ENCODE results near the gene CFAP99.
"Not testable (repeated sequence)": the region's sequence is repeated elsewhere in the genome, so short reads cannot be mapped to it uniquely, and the experiment has no call there.

CFAP99 gene

GRCh38 chr4:2462218-2462991 lies 43.6 kb downstream of the CFAP99 start:
- Mint-ChIP-seq H3K27me3 (ENCODE audit: low read depth) (peaks cover 15% of the 10 kb centered on the region), H3K27ac (peak overlapping the region in 1 of 3 experiments; percentile 3), H3K36me3 (ENCODE audit: low read depth) (no peaks in the 10 kb centered on the region), H3K4me3 (peak overlapping the region; percentile 79 to 82 (median 81)), H3K9me3 (no peaks in the 10 kb centered on the region), H3K4me1 (peaks cover 11% of the 10 kb centered on the region)
- TF ChIP-seq, protein P1, sequence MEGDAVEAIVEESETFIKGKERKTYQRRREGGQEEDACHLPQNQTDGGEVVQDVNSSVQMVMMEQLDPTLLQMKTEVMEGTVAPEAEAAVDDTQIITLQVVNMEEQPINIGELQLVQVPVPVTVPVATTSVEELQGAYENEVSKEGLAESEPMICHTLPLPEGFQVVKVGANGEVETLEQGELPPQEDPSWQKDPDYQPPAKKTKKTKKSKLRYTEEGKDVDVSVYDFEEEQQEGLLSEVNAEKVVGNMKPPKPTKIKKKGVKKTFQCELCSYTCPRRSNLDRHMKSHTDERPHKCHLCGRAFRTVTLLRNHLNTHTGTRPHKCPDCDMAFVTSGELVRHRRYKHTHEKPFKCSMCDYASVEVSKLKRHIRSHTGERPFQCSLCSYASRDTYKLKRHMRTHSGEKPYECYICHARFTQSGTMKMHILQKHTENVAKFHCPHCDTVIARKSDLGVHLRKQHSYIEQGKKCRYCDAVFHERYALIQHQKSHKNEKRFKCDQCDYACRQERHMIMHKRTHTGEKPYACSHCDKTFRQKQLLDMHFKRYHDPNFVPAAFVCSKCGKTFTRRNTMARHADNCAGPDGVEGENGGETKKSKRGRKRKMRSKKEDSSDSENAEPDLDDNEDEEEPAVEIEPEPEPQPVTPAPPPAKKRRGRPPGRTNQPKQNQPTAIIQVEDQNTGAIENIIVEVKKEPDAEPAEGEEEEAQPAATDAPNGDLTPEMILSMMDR (IDR thresholded peaks at IDR 0.05; ENCODE audit: unreplicated experiment in 3 of 3): peak; percentile 53 to 70 (median 61)

DNA sequence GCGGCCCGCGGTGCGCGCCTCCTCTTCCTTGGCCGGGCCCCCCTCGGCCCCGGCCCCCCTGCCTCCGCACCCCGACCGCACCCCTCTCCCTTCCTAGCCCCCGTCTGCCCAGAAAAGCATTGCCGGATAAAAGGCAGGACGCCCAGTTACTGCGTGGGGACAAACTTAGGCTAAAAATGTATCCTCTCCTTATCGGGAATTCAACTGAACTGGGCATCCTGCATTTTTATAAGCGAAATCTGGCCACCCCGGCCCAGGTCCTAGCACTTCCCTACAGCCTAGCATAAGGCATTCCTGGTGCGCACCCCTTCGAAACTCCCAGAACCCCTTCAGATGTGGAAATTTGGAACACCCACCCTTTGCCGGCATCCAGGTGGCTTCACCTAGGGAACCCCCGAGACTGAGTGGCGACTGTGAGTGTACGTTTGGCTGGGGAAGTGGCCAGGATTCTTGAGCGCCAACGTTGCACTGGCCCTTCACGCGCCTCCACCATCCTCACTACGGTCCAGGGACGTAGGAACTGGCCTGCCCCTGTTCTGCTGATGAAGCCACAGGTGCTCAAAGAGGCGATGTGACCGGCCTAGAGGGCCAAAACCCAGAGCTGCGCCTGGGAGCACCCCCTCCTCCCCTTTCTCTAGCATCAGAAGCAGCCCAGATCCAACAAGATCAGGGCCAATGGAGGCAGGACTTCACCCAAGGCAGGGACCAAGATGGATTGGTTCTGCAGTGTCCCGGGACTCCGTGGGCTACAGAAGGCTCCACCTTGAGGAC lies 44.4 kb downstream of the CFAP99 start:
- peaks cover 11% of the 10 kb centered on the region for H3K4me1 Mint-ChIP-seq

GRCh38 chr4:2465032-2465431 lies 46.3 kb downstream of the CFAP99 start:
- TF ChIP-seq, protein P1 (IDR thresholded peaks at IDR 0.05; ENCODE audit: unreplicated experiment in 3 of 3): no peak
- peak overlapping the region in 1 of 3 experiments; percentile 30 for H3K4me3 Mint-ChIP-seq
- H3K4me1 Mint-ChIP-seq: peaks cover 20% of the 10 kb centered on the region

More for the DNA sequence above, 44.4 kb downstream of the CFAP99 start:
- Mint-ChIP-seq H3K9me3 (no peaks in the 10 kb centered on the region), H3K36me3 (ENCODE audit: low read depth) (no peaks in the 10 kb centered on the region), H3K27ac (peak overlapping the region in 1 of 3 experiments; percentile 35), H3K4me3 (peak overlapping the region; percentile 69 to 79 (median 78)), H3K27me3 (ENCODE audit: low read depth) (peaks cover 15% of the 10 kb centered on the region)
- TF ChIP-seq, protein P1 (IDR thresholded peaks at IDR 0.05; ENCODE audit: unreplicated experiment in 3 of 3): peak in 1 of 3 experiments; percentile 34

DNA sequence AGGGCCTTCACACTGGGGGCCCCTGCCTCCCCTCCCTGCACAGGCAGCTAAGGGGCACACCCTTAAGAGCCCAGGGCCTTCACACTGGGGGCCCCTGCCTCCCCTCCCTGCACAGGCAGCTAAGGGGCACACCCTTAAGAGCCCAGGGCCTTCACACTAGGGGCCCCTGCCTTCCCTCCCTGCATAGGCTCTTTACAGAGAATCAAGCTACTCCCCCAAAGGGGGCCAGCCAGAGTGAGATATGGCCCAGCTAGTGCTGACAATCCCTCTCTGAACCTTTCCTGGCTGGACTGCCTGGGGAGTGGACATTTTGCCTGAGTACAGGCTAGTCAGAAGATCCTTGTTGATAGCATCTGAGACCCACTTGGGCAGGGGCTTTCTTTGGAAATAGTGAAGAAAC lies 46.8 kb downstream of the CFAP99 start:
- H3K9me3 Mint-ChIP-seq: not testable (repeated sequence)
- Mint-ChIP-seq H3K4me3 (peak overlapping the region in 2 of 3 experiments; percentile 30 to 57), H3K27ac (peak overlapping the region in 1 of 3 experiments; percentile 13), H3K36me3 (ENCODE audit: low read depth) (peaks cover 12% of the 10 kb centered on the region), H3K27me3 (ENCODE audit: low read depth) (peaks cover 11% of the 10 kb centered on the region), H3K4me1 (peaks cover 25% of the 10 kb centered on the region)

More at GRCh38 chr4:2465032-2465431, 46.3 kb downstream of the CFAP99 start:
- Mint-ChIP-seq H3K36me3 (ENCODE audit: low read depth) (peaks cover 7% of the 10 kb centered on the region), H3K27ac (no peak overlapping the region), H3K27me3 (ENCODE audit: low read depth) (peaks cover 11% of the 10 kb centered on the region), H3K9me3 (no peaks in the 10 kb centered on the region)

DNA sequence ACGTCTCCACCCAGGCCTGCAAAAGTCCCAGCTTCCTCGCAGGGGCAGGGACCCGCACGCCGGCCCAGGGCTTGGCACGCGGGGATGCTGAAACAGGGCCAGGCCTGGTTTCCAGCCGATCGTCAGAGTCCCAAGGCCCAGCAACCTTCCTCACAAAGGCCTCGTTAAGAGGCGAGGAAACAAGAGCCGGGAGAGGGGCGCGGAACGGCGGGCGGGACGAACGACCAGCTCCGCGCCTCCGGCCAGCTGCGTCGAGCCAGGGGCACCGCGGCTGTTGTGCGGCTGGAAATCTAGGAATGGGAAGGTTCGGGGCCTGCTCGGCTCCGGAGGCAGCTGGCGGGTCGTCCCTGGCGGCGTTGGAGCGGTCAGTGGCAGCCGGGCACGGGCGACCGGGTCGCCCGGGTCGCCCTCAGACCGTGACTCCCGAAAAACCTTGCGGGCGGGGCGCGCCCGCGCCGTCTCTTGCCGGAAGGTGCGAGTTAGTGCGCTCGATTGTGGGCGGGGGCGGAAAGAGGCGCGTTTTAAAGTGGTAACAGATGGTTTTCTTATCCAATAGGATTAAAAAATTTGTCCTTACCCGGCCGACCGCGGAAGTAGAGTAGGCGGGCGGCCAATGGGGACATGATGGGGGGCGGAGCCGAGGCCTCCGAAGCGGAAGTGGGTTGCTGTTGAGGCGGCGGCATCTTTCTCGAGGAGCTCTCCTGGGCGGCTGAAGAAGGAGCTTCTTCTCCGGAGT lies 49.9 kb downstream of the CFAP99 start, which contains the start of gene RNF4:
Gene RNF4, plus strand, starts transcription at position 651 of the 736 bp plus-strand sequence. CDS start 21,388 bp downstream, outside the sequence.
- H3K27me3 Mint-ChIP-seq (ENCODE audit: low read depth): peaks cover 3% of the 10 kb centered on the region
- TF ChIP-seq, protein P1 (IDR thresholded peaks at IDR 0.05; ENCODE audit: unreplicated experiment in 3 of 3): no peak
- peak within 1 kb of the TSS; percentile 96 to 99 (median 98) for H3K27ac Mint-ChIP-seq
- peaks cover 43% of the 10 kb centered on the region for H3K36me3 Mint-ChIP-seq (ENCODE audit: low read depth)
- H3K4me3 Mint-ChIP-seq: peak within 1 kb of the TSS; percentile 96 to 98 (median 97)
- peaks cover 24% of the 10 kb centered on the region for H3K4me1 Mint-ChIP-seq
- peaks cover 11% of the 10 kb centered on the region for H3K9me3 Mint-ChIP-seq

All from nephron (organoid).